ENCODE measurements around the gene RYR1.
"Not testable (repeated sequence)": the region's sequence is repeated elsewhere in the genome, so short reads cannot be mapped to it uniquely, and the experiment has no call there.

The RYR1 gene

GRCh38 chr19:38616265-38616664 lies 182.8 kb downstream of the RYR1 start:
- no peak for DNase-seq (ENCODE audit: low read depth)

DNA sequence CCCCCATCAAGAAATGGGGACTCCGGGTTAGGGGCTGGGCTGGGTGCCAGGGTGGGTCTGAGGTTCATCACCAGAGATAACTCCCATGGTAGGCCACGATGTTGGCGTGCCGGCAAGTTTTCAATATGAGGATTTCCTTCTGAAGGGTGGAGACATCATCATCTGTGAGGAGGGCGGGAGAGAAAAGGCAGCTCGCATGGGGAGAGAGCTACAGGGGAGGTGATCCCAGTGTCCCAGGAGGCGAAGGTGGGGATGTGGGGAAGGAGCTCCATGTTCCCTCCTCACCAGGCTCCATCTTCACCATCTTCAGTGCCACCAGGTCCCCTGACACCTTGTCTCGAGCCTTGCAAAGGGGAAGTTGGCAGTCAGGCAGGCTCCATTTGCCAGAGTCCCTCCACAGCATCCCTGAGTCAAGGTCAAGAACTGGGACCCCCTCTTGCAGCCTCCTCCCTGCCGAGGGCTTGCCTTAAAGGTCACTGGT lies 183.8 kb downstream of the RYR1 start:
- no peak for DNase-seq (ENCODE audit: low read depth)

GRCh38 chr19:38617764-38618589 lies 184.5 kb downstream of the RYR1 start, which contains the start of gene MAP4K1:
TSS of gene MAP4K1 (minus strand) at chr19:38617953. CDS start at chr19:38617895, 58 bp downstream.
- no peak for DNase-seq (ENCODE audit: low read depth)

DNA sequence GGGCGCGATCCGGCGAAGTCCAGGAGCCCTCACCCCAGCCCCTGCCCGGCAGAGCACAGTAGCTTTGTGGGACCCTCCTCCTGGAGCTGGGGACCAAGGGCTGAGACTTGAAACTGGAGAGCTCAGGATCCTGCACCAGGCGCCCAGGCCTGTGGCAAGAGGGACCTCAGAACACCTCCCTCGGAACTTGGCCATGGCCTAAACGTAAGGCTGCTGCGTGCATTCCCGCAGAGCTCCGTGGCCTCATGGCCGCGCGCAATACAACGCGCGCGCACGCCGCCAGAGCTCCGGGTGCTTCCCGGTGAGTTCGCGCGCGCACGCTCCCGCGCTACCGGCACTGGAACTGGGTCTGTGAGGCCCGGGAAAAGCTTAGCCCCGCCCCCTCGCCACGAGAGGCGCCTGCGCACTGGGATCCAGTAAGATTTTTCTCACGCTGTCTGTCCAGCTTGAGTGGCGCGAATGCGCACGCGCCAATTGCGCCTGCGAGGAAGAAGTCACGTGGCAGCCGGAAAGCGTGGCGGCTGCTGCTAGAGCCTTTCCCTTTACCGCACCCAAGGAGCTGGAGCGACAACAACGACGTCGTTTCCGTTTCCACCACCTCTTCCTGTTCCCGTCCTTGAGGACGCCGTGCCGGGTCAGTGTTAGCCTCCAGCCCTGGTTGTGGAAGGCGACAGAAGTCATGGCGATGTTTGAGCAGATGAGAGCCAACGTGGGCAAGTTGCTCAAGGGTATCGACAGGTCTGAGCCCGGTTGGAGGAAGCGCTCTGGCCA lies 185.3 kb downstream of the RYR1 start, which contains the start of gene EIF3K:
Gene EIF3K (plus strand): TSS at position 599 of the 771 bp plus-strand sequence. CDS start 81 bp downstream, at position 680.
- peak; percentile 89 for DNase-seq (ENCODE audit: low read depth)

DNA sequence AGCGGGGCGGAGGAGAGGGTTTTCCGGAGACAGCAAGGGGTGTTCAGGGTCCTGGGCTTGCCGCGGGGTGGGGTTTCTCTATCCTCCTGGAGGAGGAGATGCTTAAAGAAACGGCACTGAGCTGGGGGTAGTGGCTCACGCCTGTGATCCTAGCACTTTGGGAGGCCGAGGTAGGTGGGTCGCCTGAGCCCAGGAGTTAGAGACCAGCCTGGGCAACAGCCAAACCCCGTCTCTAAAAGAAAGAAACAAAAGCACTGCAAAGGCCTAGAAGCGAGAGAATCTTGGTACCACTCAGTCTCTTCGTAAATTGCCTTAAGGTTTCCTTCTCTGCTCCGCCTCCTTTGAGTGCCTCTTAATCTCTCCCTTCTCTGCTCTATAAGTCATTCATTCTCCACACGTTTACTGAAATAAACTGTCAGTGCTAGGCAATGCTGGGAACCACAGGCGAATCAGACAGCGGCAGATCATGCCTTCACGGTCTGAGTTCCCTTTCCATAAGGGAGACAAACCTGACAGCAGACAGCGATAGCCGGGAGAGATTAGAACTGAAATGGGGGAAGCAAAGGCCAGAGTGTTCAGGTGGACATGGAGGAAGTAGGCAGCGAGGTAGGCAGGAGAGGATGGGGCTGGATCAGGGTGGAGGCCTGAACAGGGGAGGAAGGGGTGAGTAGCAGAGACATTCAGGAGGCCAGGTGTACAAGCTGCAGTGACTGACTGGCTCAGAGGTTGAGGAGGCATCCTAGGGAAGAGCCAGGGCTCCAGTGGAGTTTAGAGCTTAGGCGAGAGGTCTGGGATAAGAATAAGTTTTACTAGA lies 186.1 kb downstream of the RYR1 start:
- no peak for DNase-seq (ENCODE audit: low read depth)

- DNase-seq (ENCODE audit: low read depth) = no peak
These were observed 191.3 kb downstream of the RYR1 start for GRCh38 chr19:38624822-38625221.

DNA sequence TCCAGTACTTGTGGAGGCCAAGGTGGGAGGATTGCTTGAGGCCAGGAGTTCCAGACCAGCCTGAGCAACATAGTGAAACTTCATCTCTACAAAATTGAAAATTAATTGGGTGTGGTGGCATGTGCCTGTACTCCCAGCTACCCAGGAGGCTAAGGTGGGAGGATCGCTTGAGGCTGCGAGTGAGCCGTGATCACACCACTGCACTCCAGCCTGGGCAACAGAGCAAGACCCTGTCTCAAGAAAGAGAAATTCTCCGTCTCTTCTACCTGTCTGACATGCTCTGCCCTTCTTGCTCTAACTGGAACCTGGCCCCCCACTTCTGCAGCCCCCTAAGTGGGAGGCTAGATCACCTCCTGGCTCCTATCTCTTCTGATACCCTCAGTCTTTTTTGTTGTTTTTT lies 192.9 kb downstream of the RYR1 start:
- DNase-seq (ENCODE audit: low read depth) = no peak

DNA sequence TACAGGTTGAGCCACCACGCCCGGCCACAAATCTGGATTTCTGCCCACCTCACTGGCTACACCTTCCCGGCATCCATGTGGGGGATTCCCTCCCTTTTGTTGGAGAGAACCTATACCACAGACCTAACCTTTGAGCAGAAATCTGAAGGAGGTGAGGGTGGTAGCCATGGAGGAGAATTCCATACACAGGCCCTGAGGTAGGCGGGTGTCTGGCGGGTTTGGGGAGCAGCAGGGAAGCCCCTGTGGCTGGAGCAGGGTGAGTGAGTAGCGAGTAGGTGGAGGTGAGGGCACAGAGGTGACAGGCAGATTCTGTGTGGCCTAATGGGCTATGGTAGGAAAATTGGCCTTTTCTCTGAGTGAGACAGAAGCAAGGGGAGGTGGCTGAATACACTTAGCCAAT lies 196.1 kb downstream of the RYR1 start:
- DNase-seq (ENCODE audit: low read depth) = no peak

DNA sequence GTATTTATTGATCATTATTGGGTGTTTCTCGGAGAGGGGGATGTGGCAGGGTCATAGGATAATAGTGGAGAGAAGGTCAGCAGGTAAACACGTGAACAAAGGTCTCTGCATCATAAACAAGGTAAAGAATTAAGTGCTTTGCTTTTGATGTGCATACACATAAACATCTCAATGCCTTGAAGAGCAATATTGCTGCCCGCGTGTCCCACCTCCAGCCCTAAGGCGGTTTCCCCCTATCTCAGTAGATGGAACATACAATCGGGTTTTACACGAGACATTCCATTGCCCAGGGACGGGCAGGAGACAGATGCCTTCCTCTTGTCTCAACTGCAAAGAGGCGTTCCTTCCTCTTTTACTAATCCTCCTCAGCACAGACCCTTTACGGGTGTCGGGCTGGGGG lies 197.8 kb downstream of the RYR1 start:
- DNase-seq (ENCODE audit: low read depth) = not testable (repeated sequence)

- DNase-seq (ENCODE audit: low read depth) = not testable (repeated sequence)
These were observed 198.5 kb downstream of the RYR1 start for GRCh38 chr19:38631811-38632475.

GRCh38 chr19:38632476-38633213 lies 199.2 kb downstream of the RYR1 start:
- no peak for DNase-seq (ENCODE audit: low read depth)

GRCh38 chr19:38634757-38635482 lies 201.4 kb downstream of the RYR1 start:
- DNase-seq (ENCODE audit: low read depth) = no peak

- DNase-seq (ENCODE audit: low read depth) = no peak
These were observed 202.2 kb downstream of the RYR1 start for GRCh38 chr19:38635483-38636399.

Measured in GM04503 (cell line).